ENCODE measurements around the gene HYAL2.
"Not testable (repeated sequence)": the region's sequence is repeated elsewhere in the genome, so short reads cannot be mapped to it uniquely, and the experiment has no call there.

The HYAL2 gene

DNA sequence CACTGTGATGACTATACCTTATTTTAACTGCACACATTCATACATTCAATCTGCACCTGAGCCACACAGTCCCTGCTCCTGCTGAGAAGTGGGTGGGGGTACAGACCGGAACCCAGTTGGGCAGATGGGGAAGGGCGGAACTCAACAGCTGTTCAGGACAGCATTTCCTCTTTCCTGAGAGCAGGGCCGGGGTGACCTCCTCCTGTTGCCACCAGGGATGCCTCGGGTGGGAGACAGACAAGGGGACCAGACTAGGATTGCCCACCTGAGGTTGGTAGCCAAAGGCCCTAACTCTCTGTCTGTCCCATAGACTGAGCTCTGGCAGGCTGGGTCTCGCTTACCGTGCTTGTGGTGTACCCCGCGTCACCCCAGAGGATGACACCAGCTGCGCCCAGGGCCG lies 3.9 kb downstream of the HYAL2 start:
- Histone ChIP-seq H3K36me3 (ENCODE audit: control insufficient read depth, insufficient read depth, low read length, severe bottlenecking) (peaks cover 28% of the 10 kb centered on the region), H3K9ac (ENCODE audit: low read length) (no peak overlapping the region), H3K27me3 (replicated peaks; ENCODE audit: control insufficient read depth, insufficient read depth, low read length) (no peaks in the 10 kb centered on the region), H3K9me3 (ENCODE audit: control insufficient read depth, low read length) (no peaks in the 10 kb centered on the region), H3K4me3 (ENCODE audit: low read length) (no peak overlapping the region), H3K4me1 (ENCODE audit: control insufficient read depth, insufficient read depth, low read length) (peaks cover 26% of the 10 kb centered on the region)
- no peak for DNase-seq (ENCODE audit: low read depth)

DNA sequence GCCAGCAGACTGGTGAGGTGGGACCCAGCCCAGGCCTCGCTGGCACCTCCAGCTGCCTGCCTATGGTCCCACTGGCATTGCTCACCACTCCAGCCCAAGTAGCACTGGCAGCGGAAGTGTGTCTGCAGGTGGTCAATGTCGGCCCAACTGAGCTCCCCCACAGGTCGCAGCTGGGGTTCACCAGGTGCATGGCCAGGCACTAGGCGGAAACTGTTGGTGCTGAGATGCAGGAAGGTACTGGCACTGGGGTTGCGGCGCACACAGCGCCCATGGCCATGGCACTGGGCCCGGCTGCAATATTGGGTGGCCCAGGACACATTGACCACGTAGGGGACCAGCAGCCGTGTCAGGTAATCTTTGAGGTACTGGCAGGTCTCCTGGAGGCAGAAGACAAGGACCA lies 4.4 kb downstream of the HYAL2 start:
- H3K36me3 ChIP-seq (ENCODE audit: control insufficient read depth, insufficient read depth, low read length, severe bottlenecking) = peaks cover 28% of the 10 kb centered on the region
- no peak overlapping the region for H3K9ac ChIP-seq (ENCODE audit: low read length)
- H3K9me3 ChIP-seq (ENCODE audit: control insufficient read depth, low read length) = no peaks in the 10 kb centered on the region
- H3K4me3 ChIP-seq (ENCODE audit: low read length) = no peak overlapping the region
- no peak for DNase-seq (ENCODE audit: low read depth)
- no peaks in the 10 kb centered on the region for H3K27me3 ChIP-seq (replicated peaks; ENCODE audit: control insufficient read depth, insufficient read depth, low read length)
- peaks cover 31% of the 10 kb centered on the region for H3K4me1 ChIP-seq (ENCODE audit: control insufficient read depth, insufficient read depth, low read length)

DNA sequence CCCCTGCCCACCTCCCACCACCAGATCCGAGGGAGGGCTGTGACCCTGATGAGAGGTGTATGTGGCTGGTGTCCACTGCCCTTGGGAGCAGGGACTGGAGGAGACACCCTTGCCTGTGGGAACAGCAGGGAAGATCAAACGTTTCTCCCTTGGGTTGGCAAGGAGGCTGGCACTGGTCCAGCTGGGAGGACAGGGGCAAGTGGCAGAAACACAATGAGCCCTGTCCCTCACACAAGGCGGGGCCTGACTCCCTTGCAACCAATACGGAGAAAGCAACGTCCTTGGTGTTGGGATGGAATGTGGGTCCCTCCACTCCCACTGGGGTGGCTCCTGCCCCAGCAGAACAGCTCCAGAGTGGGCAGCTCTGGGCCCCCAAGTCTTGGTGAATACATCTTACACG lies 5.2 kb downstream of the HYAL2 start:
- Histone ChIP-seq H3K9ac (ENCODE audit: low read length) (no peak overlapping the region), H3K9me3 (ENCODE audit: control insufficient read depth, low read length) (no peaks in the 10 kb centered on the region), H3K36me3 (ENCODE audit: control insufficient read depth, insufficient read depth, low read length, severe bottlenecking) (peaks cover 28% of the 10 kb centered on the region), H3K27me3 (replicated peaks; ENCODE audit: control insufficient read depth, insufficient read depth, low read length) (no peaks in the 10 kb centered on the region), H3K4me3 (ENCODE audit: low read length) (no peak overlapping the region), H3K4me1 (ENCODE audit: control insufficient read depth, insufficient read depth, low read length) (peaks cover 31% of the 10 kb centered on the region)
- DNase-seq (ENCODE audit: low read depth) = no peak

DNA sequence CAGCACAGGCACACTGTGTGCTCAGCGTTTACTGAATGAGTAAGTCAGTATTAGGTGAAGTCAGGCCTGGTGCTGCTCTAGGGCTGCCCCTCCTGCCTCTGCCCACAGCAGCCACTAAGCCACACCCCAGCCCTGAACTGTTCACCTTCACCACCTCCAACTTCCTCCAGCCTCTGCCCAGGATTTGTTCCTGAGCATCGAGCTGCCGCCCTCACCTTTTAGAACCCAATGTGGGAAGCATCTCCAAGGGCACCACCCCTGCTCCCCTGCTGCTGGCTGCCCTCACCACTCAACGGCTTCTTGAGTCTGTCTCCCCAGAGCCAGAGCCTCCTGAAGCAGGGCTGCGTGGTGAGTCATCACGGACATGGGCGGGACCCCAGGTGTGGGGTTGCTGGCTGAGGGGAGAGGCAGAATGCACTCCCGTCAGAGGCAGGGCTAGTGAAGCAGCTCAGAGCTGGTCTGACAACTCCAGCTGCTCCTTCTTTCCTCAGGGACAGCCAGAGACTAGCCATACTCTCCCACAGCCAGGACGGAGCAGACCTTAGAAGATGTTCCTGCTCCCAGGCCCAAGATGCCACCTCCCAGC lies 5.8 kb downstream of the HYAL2 start:
- H3K27me3 ChIP-seq (replicated peaks; ENCODE audit: control insufficient read depth, insufficient read depth, low read length) = no peaks in the 10 kb centered on the region
- no peak overlapping the region for H3K4me3 ChIP-seq (ENCODE audit: low read length)
- H3K4me1 ChIP-seq (ENCODE audit: control insufficient read depth, insufficient read depth, low read length) = peaks cover 25% of the 10 kb centered on the region
- peaks cover 28% of the 10 kb centered on the region for H3K36me3 ChIP-seq (ENCODE audit: control insufficient read depth, insufficient read depth, low read length, severe bottlenecking)
- H3K9ac ChIP-seq (ENCODE audit: low read length) = no peak overlapping the region
- H3K9me3 ChIP-seq (ENCODE audit: control insufficient read depth, low read length) = no peaks in the 10 kb centered on the region
- DNase-seq (ENCODE audit: low read depth) = no peak

DNA sequence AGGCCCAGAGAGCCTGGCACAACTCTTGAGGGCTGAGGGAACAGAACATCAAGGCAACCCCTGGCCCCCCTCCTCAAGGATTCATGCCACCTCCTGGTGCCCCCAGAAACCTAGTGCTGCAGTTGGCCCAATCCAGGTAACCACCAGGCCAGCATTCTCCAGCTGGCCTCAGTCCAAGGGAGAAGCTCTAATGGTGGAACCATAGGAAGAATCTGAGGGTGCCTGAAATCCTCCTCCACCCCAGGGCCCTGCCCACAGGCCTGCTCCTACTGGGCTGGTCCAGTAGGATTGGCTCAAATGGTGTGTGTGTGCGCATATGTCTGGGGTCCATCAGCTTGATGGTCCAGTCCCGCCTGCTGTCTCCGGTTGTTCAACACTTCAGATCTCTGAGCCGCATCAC lies 7.7 kb downstream of the HYAL2 start:
- DNase-seq (ENCODE audit: low read depth) = no peak
- H3K9me3 ChIP-seq (ENCODE audit: control insufficient read depth, low read length) = no peaks in the 10 kb centered on the region
- no peak overlapping the region for H3K4me3 ChIP-seq (ENCODE audit: low read length)
- H3K36me3 ChIP-seq (ENCODE audit: control insufficient read depth, insufficient read depth, low read length, severe bottlenecking) = peaks cover 28% of the 10 kb centered on the region
- H3K4me1 ChIP-seq (ENCODE audit: control insufficient read depth, insufficient read depth, low read length) = peaks cover 17% of the 10 kb centered on the region
- no peak overlapping the region for H3K9ac ChIP-seq (ENCODE audit: low read length)
- H3K27me3 ChIP-seq (replicated peaks; ENCODE audit: control insufficient read depth, insufficient read depth, low read length) = no peaks in the 10 kb centered on the region

DNA sequence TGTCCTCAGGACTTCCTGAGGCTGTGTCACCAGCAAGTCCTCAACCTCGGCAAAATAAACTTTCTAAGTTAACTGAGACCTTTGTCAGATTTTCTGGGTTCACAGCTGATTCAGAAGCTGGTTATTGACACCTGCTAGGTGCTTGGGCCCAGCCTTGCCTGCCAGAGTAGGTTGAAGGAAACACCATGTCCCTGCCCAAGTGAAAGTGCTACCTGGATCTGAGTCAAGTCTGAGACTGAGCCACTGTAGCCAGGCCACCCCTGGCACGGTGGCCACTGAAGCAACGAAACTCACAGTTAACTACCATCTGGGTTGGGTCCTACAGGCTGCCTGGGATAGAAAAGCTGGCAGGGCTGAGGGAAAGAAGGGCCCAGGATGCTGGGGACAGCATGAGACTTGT lies 8.2 kb downstream of the HYAL2 start:
- Histone ChIP-seq H3K4me3 (ENCODE audit: low read length) (no peak overlapping the region), H3K27me3 (replicated peaks; ENCODE audit: control insufficient read depth, insufficient read depth, low read length) (no peaks in the 10 kb centered on the region), H3K9me3 (ENCODE audit: control insufficient read depth, low read length) (no peaks in the 10 kb centered on the region), H3K9ac (ENCODE audit: low read length) (no peak overlapping the region), H3K36me3 (ENCODE audit: control insufficient read depth, insufficient read depth, low read length, severe bottlenecking) (peaks cover 26% of the 10 kb centered on the region), H3K4me1 (ENCODE audit: control insufficient read depth, insufficient read depth, low read length) (peaks cover 15% of the 10 kb centered on the region)
- DNase-seq (ENCODE audit: low read depth) = no peak

DNA sequence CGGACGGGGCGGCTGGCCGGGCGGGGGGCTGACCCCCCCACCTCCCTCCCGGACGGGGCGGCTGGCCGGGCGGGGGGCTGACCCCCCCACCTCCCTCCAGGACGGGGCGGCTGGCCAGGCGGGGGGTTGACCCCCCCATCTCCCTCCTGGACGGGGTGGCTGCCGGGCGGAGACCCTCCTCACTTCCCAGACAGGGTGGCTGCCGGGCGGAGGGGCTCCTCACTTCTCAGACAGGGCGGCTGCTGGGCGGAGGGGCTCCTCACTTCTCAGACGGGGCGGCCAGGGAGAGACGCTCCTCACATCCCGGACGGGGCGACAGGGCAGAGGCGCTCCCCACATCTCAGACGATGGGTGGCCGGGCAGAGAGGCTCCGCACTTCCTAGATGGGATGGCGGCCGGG lies 10.5 kb downstream of the HYAL2 start:
- peaks cover 15% of the 10 kb centered on the region for H3K4me1 ChIP-seq (ENCODE audit: control insufficient read depth, insufficient read depth, low read length)
- H3K9ac ChIP-seq (ENCODE audit: low read length); H3K27me3 ChIP-seq (replicated peaks; ENCODE audit: control insufficient read depth, insufficient read depth, low read length); H3K36me3 ChIP-seq (ENCODE audit: control insufficient read depth, insufficient read depth, low read length, severe bottlenecking); DNase-seq (ENCODE audit: low read depth); H3K4me3 ChIP-seq (ENCODE audit: low read length); H3K9me3 ChIP-seq (ENCODE audit: control insufficient read depth, low read length): not testable (repeated sequence)

DNA sequence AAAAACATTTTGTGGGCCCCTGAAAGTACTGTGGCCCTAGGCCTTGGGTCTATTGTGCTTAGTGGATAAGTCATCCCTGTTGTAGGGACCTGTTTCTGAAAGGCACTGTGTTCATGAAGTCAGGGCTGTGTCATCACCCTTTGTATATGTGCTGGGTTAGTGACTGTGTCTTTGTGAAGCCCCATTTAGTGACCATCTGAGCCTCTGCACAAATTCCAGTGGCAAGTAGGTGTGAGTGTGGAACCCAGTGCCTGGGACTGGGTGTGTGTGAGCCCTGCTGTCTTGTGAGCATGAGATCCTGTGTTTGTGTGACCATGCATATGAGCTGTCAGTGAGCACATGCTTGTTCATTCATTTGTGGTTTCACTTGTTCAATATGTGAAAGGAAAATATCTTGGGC lies 17.9 kb downstream of the HYAL2 start:
- DNase-seq (ENCODE audit: low read depth) = no peak
- peaks cover 10% of the 10 kb centered on the region for H3K4me1 ChIP-seq (ENCODE audit: control insufficient read depth, insufficient read depth, low read length)
- H3K27me3 ChIP-seq (replicated peaks; ENCODE audit: control insufficient read depth, insufficient read depth, low read length) = no peaks in the 10 kb centered on the region
- H3K9ac ChIP-seq (ENCODE audit: low read length) = no peak overlapping the region
- H3K9me3 ChIP-seq (ENCODE audit: control insufficient read depth, low read length) = no peaks in the 10 kb centered on the region
- H3K36me3 ChIP-seq (ENCODE audit: control insufficient read depth, insufficient read depth, low read length, severe bottlenecking) = no peaks in the 10 kb centered on the region
- H3K4me3 ChIP-seq (ENCODE audit: low read length) = no peak overlapping the region

DNA sequence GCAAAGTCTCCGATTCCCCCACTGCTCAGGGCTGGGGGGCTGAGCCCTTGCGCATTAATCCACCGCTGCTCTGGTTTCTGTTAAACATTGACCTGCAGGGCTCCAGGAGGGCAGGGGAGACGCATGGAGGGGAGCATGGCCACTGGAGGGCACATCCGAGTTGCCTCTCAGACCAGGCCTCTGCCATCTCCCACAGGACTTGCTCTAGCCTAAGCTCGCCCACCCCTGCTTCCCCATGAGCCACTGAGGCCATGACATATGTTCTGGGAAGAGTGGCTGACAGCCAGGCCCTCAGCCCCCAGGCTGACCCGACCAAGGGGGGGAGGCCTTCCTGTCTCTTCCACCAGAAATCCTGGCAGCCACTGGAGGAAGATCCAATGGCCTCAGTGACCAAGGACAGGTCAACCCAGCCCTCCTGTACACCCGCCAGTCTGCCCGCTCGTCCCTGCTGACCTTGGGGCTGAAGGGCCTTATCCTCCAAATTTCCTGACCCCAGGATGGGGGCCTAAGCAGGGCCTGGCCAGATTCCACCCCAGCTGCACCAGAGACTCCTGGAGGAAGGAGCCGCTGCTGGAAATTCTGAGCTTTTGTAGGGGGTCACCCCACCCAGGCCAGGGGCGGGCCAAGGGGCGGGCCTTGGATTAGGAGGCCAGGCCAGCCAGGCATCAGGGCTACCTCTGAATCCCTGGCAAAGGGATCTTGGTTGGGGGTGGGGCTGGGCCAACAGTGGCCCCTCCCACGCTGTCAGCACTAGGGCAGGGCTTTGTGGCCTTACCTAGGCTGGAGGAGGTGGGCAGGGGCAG lies 19.3 kb downstream of the HYAL2 start, which contains the start of gene HYAL1:
Gene HYAL1 (minus strand): TSS at position 562 of the 803 bp plus-strand sequence. CDS start 618 bp downstream, outside the sequence.
- Histone ChIP-seq H3K4me3 (ENCODE audit: low read length) (no peak within 1 kb of the TSS), H3K36me3 (ENCODE audit: control insufficient read depth, insufficient read depth, low read length, severe bottlenecking) (no peaks in the 10 kb centered on the region), H3K4me1 (ENCODE audit: control insufficient read depth, insufficient read depth, low read length) (peaks cover 18% of the 10 kb centered on the region), H3K9me3 (ENCODE audit: control insufficient read depth, low read length) (no peaks in the 10 kb centered on the region), H3K27me3 (replicated peaks; ENCODE audit: control insufficient read depth, insufficient read depth, low read length) (no peaks in the 10 kb centered on the region), H3K9ac (ENCODE audit: low read length) (peak within 1 kb of the TSS; percentile 25)
- DNase-seq (ENCODE audit: low read depth) = no peak

DNA sequence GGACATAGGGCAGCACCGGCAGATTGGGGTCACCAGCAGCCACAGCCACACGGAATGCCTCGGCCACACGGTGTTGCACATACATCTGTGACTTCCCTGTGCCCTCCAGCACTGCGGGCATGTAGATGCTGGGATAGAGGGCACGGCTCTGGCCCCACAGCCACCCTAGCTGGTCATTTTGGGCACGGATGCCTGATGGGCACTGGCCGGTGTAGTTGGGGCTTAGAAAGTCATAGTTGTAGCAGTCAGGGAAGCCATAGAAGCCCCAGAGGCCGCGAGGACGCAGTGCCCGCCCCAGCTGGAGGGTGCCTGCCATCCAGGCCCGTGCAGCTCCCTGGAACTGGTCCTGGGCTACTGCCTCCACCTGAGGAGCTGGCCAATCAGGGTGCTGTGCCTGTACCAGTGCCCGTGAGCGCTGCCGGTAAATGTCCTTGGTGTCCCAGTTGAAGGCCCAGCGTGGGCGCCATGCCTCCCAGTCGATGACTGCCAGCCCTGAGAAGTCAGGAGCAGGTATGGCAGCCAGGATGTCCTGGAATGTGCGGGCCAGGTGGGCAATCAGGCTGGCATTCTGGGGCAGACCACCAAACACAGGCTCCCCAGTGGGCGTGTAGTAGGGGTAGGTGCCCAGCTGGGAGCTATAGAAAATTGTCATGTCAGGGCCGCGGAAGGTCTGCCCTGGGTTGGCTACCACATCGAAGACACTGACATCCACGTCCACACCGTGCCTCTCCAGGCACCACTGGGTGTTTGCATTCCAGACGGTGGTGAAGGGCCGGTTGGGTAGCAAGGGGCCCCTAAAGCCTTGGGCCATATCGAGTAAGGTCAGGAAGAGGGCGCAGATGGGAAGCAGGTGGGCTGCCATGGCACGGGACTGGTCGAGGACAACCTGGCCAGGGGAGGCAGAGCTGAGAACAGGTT lies 20.2 kb downstream of the HYAL2 start:
- Histone ChIP-seq H3K9ac (ENCODE audit: low read length) (no peak overlapping the region), H3K36me3 (ENCODE audit: control insufficient read depth, insufficient read depth, low read length, severe bottlenecking) (no peaks in the 10 kb centered on the region), H3K9me3 (ENCODE audit: control insufficient read depth, low read length) (no peaks in the 10 kb centered on the region), H3K4me3 (ENCODE audit: low read length) (no peak overlapping the region), H3K4me1 (ENCODE audit: control insufficient read depth, insufficient read depth, low read length) (peaks cover 22% of the 10 kb centered on the region), H3K27me3 (replicated peaks; ENCODE audit: control insufficient read depth, insufficient read depth, low read length) (no peaks in the 10 kb centered on the region)
- DNase-seq (ENCODE audit: low read depth) = no peak

DNA sequence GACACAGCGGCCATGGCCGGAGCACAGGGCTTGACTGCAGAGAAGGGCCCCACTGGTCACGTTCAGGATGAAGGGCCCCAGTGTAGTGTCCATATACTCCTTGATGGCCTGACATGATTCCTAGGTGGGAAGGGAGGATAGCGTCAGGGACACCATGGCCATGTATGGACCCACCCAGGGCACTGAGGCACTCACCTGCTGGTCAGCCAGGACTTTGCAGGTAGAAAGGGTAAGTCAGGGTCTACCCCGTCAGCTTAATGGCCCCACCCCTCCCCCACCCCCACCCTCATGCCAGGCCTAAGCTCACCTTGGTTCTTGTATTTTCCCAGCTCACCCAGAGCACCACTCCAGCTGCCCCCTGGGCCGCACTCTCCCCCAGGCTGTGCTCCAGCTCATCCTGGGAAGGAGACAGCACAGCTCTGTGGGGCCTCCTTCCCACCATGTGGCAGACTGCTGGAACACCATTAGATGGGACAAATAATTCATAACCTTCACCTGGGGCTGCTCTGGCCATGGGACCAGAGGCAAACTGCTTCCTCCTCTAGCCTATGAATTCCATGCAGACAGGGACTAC lies 21.8 kb downstream of the HYAL2 start:
- DNase-seq (ENCODE audit: low read depth) = no peak
- Histone ChIP-seq H3K9ac (ENCODE audit: low read length) (no peak overlapping the region), H3K27me3 (replicated peaks; ENCODE audit: control insufficient read depth, insufficient read depth, low read length) (no peaks in the 10 kb centered on the region), H3K4me3 (ENCODE audit: low read length) (peak overlapping the region; percentile 80), H3K36me3 (ENCODE audit: control insufficient read depth, insufficient read depth, low read length, severe bottlenecking) (no peaks in the 10 kb centered on the region), H3K9me3 (ENCODE audit: control insufficient read depth, low read length) (no peaks in the 10 kb centered on the region), H3K4me1 (ENCODE audit: control insufficient read depth, insufficient read depth, low read length) (peaks cover 22% of the 10 kb centered on the region)

Data from adipocyte (in vitro differentiated cells).